Right lobe of liver (tissue), 6 donors: ENCODE data around the gene ABHD12. TPM values are rescaled to one million over a fixed set of nuclear protein-coding genes. Genes with fewer than 3 reads are reported as not detected.
A peak's percentile ranks its signal among the peaks of the same experiment; 100 is the strongest.

Experiments used
- ATAC-seq, 4 donors: fragments of 200-7000 bp; cut with Tn5 transposase; one replicate each; pipeline ENCODE4 v1.9.1; 2020; ENCODE audit warnings: mild to moderate bottlenecking in 4 of 4, moderate library complexity in 4 of 4
- DNase-seq, 3 donors: peaks; one replicate each; pipeline ENCODE4 v3.0.0-alpha.2; 2020
- H3K27ac ChIP-seq, 3 donors: fragments of 200-600 bp; one replicate each; pipeline ENCODE4 v1.8.0; 2022
- H3K27me3 ChIP-seq, 2 donors: fragments of 200-600 bp; one replicate each; pipeline ENCODE4 v1.8.0; 2022
- H3K36me3 ChIP-seq, 4 donors: fragments of 200-600 bp; sonication (generic) in 1 of 4; one replicate each; pipeline versions ENCODE4 v1.5.1 to v1.8.0; 2017 to 2022; ENCODE audit warnings: control low read depth in 1 of 4
- H3K4me1 ChIP-seq, 4 donors: fragments of 200-600 bp; sonication (generic) in 1 of 4; one replicate each; pipeline versions ENCODE4 v1.5.1 to v1.8.0; 2017 to 2022; ENCODE audit warnings: control low read depth in 1 of 4
- H3K4me3 ChIP-seq, 3 donors: fragments of 200-600 bp; one replicate each; pipeline ENCODE4 v1.8.0; 2022
- H3K9me3 ChIP-seq, 4 donors: fragments of 200-600 bp; sonication (generic) in 1 of 4; one replicate each; pipeline versions ENCODE4 v1.5.1 to v1.8.0; 2017 to 2022; ENCODE audit warnings: control low read depth in 1 of 4
- CTCF ChIP-seq, 4 donors: fragments of 200-600 bp in 3 of 4; fragments of 450-650 bp in 1 of 4; IDR thresholded peaks; one replicate each; pipeline versions ENCODE4 v1.5.1 to v1.8.0; 2016 to 2022; ENCODE audit warnings: antibody characterized with exemption in 4 of 4, mild to moderate bottlenecking in 2 of 4
- POLR2A ChIP-seq: fragments of 450-650 bp; IDR thresholded peaks from one replicate; pipeline ENCODE4 v1.6.1; 2017; ENCODE audit warnings: antibody characterized with exemption, mild to moderate bottlenecking
- WGBS: methylation state at CpG from one replicate; pipeline ENCODE4 v1.1.6; 2018; ENCODE audit warnings: low coverage, low lambda C conversion rate; ENCODE audit not compliant: insufficient coverage; ENCODE audit errors: missing lambda C conversion rate; 5-methylcytosine and 5-hydroxymethylcytosine counted together
- intact Hi-C, 2 donors: fragments of 100-400 bp; cut with DNase I; formaldehyde crosslinking; loops; one replicate each; pipeline versions ENCODE4 v1.11.2 to v1.14.1; 2022
- total RNA-seq, 6 experiments: library from RNA; depleted of rRNA in 2 of 6; stranded (reverse); fragments of >200 nt in 2 of 6; fragmentation: NEBNext Ultra II Directional in 3 of 6; extraction: Animal tissue kit (Norgen Biotek cat#: 25700) in 3 of 6; gene quantifications; one replicate each; pipeline versions ENCODE4 v1.1.0 to v1.2.4, GENCODE V29; 2016 to 2023
- donor health status: DM: no; HTN: yes; CAD: no.
- donor health status: DM: no; HTN: no; CAD: no.
- donor health status: DM: no; HTN: no; CAD: no.
- donor health status: DM: no; HTN: yes; CAD: no.
- donor health status: DM: no; HTN: yes; CAD: no.

The ABHD12 gene
- total RNA-seq, 6 experiments from 2014 or later = 16.1 to 23.6 (median 18.7) TPM

DNA sequence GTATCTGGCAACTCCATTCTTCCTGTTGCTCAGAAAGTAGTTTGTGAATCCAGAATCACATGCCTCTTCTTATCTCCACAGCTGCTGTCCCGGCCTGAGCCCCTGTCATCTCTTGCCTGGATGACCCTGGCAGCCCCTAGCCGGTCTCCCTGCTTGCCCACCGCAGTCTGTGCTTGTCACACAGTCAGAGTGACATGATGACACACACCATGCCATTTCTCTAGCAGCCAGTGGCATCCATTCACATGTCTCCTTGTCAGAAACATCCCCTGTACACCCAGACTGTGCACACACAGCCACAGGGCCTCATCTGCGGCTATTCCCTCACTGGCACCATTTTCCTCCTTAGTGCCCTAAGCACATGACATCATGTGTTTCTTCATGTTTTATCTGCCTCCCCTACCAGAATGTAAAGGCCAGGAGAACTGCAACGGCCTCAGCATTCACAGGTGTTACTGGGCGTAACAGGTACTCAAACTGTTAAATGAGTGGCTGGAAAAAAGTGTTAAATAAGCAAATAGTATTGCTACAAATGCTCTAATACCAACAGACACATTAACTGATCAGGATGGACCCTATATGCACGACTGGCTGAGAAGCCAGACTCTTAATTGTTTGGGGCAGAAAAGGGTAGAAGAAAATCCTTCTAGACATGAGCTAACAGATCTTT is 9.6 kb downstream of the ABHD12 start:
- 96% methylated on average over 4 of the region's 7 CpGs for WGBS
- peaks cover 0 to 13% (median 0%) of the 10 kb centered on the region in 4 donors for H3K4me1 ChIP-seq
- intact Hi-C loops = no loop called here
- TF ChIP-seq CTCF (IDR thresholded peaks at IDR 0.05) (no peak), POLR2A (no peak)
- H3K27me3 ChIP-seq = no peaks in the 10 kb centered on the region
- no peaks in the 10 kb centered on the region for H3K9me3 ChIP-seq
- no peaks in the 10 kb centered on the region for H3K36me3 ChIP-seq
- ATAC-seq (no peak), DNase-seq (no peak)
- no peak overlapping the region for H3K4me3 ChIP-seq
- H3K27ac ChIP-seq = peak overlapping the region in 1 of 3 donors; percentile 24

DNA sequence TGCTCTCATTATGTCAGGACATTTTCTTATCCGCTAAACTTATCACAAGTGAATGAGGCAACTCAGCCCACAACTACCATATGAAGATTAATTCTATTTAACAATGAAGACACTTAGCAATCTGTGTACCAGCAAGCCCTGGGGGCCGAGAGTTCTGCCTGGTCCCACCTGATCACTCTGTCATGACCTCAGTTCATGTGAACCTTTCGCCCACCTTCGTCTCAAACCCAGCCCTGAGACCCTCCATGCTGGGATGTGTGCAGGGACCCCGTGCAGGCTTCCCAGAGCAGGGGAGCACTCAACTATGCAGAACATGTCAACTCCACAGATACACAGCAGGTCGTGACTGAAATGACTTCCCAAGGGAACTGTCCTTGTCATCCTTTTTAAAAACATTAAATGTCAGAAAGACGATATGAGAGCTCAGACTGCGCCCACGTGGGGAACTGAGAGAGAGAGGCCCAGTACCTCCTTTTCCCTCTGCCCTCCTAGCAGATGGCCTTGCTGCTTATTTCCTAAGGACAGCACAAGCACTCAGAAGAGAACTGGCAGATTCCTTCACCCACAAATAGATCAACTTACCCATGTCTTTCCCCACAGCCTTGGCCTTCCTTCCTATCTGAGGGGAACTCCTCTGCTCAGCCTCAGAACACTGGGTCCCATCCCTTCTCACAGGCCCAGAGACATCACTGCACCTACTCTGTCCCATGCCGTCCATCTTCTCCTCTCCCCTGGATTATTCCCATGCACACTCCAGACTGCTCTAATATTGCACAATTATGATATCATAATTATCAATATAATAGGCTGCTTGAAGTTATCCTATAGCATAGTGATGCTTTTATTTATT is 11.5 kb downstream of the ABHD12 start:
- H3K4me1 ChIP-seq = peaks cover 0 to 7% (median 0%) of the 10 kb centered on the region in 4 donors
- TF ChIP-seq CTCF (IDR thresholded peaks at IDR 0.05) (no peak), POLR2A (no peak)

DNA sequence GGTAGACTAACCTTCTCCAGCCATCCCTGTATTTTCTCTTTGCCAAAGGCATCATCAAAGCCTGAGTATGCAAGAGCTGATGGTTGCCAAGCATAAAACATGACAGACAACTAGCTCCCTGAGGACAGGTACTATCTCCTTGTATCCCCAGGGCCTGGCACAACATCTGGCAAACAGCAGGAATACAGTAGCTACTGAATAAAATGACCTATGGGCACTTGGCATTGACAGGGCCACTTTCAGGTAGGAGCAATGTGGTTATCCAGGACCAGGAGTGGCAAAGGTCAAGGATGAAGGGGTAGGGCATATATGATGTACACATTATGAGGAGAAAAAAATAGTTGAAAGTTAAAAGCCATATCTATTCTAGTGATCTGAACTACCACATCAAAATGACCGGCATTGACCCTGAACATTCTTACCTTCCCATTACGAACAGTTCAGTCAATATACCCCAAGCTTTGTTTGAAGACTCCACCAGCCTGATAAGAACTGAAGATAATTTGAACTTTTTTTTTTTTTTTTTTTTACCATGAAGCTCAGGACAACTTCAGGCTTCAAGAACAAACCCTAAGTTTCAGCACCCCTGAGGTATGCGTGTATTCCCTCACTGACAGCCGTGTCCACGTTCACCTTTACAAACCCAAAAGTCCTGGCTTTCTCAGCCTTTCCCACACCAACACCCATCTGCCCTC is 12.3 kb downstream of the ABHD12 start:
- Histone ChIP-seq H3K4me3 (no peak overlapping the region), H3K9me3 (no peaks in the 10 kb centered on the region), H3K4me1 (peaks cover 0 to 7% (median 0%) of the 10 kb centered on the region in 4 donors), H3K36me3 (no peaks in the 10 kb centered on the region), H3K27me3 (no peaks in the 10 kb centered on the region), H3K27ac (no peak overlapping the region)
- 78% methylated on average over 4 of the region's 5 CpGs for WGBS
- no peak for TF ChIP-seq CTCF (IDR thresholded peaks at IDR 0.05)
- TF ChIP-seq POLR2A = no peak
- DNase-seq (no peak), ATAC-seq (no peak)
- intact Hi-C loops = no loop called here

More for the DNA sequence above, 11.5 kb downstream of the ABHD12 start:
- intact Hi-C loops = no loop called here
- Histone ChIP-seq H3K9me3 (no peaks in the 10 kb centered on the region), H3K4me3 (no peak overlapping the region), H3K27me3 (no peaks in the 10 kb centered on the region), H3K36me3 (no peaks in the 10 kb centered on the region), H3K27ac (no peak overlapping the region)
- WGBS = 83% methylated on average over 8 of the region's 10 CpGs
- ATAC-seq = no peak
- DNase-seq = no peak

DNA sequence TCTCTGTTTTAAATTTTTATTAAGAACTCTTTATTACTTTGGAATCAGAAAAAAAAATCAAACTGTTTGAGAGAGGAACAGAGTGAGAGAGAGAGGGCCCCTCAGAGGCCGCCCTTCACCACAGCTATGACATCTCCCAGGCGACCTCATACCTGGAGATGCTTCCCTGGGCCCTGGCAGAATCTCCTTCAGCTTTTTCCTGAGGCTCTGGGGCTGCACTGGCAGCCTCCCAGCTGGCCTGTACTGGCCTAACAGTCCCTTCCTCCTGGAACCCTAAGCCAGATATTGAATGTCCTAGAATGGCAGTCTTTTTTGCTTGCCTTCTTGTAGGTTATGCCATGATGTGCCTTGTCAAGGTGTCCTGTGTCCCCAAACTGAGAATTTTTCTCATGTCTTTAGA is 13.7 kb downstream of the ABHD12 start:
- WGBS = 100% methylated on average over 1 of the region's 2 CpGs
- Histone ChIP-seq H3K4me1 (no peaks in the 10 kb centered on the region), H3K9me3 (no peaks in the 10 kb centered on the region), H3K27me3 (no peaks in the 10 kb centered on the region), H3K4me3 (no peak overlapping the region), H3K27ac (no peak overlapping the region), H3K36me3 (no peaks in the 10 kb centered on the region)
- intact Hi-C loops = no loop called here
- ATAC-seq (no peak), DNase-seq (no peak)
- TF ChIP-seq CTCF (IDR thresholded peaks at IDR 0.05) = no peak
- TF ChIP-seq POLR2A = no peak
